Astrocyte (in vitro differentiated cells and primary cell): ENCODE data around the gene PLB1.

Source experiments
- EZH2 ChIP-seq: IDR thresholded peaks from 2 replicates; pipeline ENCODE4 v1.6.1; 2012; ENCODE audit warnings: mild to moderate bottlenecking, low read length, inconsistent platforms; ENCODE audit not compliant: insufficient read depth
- TF ChIP-seq, protein P1 (sequence below): IDR thresholded peaks from 2 replicates; pipeline ENCODE4 v1.5.1; 2011; ENCODE audit warnings: low read depth, mild to moderate bottlenecking, inconsistent platforms, low read length, moderate library complexity; ENCODE audit not compliant: insufficient read depth

DNA sequence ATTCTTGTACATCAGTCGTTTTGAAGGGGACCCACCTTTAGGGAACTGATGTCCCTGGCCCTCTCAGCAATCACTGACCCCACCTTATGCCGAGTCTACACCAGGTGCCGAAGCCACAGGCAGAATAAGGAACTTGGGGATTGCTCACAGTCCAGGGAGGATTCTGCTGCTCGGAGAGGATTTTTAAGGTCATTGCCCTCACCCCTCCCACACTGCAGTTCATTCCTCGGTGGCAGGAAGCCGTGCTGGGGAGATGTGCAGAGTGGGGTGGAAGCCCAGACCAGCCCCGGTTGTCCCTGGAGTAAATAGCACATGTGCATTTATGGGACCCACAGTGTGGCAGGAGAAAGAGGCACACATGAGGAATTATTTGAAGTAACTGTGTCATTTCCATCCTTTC, 50.4 kb downstream of the PLB1 start:
- TF ChIP-seq, protein P1, sequence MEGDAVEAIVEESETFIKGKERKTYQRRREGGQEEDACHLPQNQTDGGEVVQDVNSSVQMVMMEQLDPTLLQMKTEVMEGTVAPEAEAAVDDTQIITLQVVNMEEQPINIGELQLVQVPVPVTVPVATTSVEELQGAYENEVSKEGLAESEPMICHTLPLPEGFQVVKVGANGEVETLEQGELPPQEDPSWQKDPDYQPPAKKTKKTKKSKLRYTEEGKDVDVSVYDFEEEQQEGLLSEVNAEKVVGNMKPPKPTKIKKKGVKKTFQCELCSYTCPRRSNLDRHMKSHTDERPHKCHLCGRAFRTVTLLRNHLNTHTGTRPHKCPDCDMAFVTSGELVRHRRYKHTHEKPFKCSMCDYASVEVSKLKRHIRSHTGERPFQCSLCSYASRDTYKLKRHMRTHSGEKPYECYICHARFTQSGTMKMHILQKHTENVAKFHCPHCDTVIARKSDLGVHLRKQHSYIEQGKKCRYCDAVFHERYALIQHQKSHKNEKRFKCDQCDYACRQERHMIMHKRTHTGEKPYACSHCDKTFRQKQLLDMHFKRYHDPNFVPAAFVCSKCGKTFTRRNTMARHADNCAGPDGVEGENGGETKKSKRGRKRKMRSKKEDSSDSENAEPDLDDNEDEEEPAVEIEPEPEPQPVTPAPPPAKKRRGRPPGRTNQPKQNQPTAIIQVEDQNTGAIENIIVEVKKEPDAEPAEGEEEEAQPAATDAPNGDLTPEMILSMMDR: no peak
- no peak for TF ChIP-seq EZH2
